WTC11 (cell line): Measurements from ENCODE around the gene MRPL33.
A peak's percentile ranks its signal among the peaks of the same experiment; 100 is the strongest.

Experiments
- AFF4 ChIP-seq: sonication (generic); formaldehyde crosslinking; IDR thresholded peaks from 2 replicates; pipeline ENCODE4 v1.8.1; 2023; ENCODE audit warnings: mild to moderate bottlenecking, missing genetic modification reagents, borderline replicate concordance
- ATF1 ChIP-seq: sonication (generic); formaldehyde crosslinking; IDR thresholded peaks from 2 replicates; pipeline ENCODE4 v1.8.1; 2023; ENCODE audit warnings: mild to moderate bottlenecking, moderate library complexity, missing genetic modification reagents
- ATF2 ChIP-seq: sonication (generic); formaldehyde crosslinking; IDR thresholded peaks from 2 replicates; pipeline ENCODE4 v1.8.1; 2022; ENCODE audit warnings: low read depth, missing genetic modification reagents, borderline replicate concordance
- CTCF ChIP-seq: fragments of 200-600 bp; IDR thresholded peaks from 2 replicates; pipeline ENCODE4 v1.8.0; 2022; ENCODE audit warnings: antibody characterized with exemption
- ERG ChIP-seq: fragments of 250-450 bp; sonication (Bioruptor Pico); IDR thresholded peaks from 2 replicates; pipeline ENCODE4 v1.8.0; 2021; ENCODE audit warnings: mild to moderate bottlenecking
- MXD4 ChIP-seq: fragments of 250-450 bp; sonication (Bioruptor Pico); IDR thresholded peaks from 2 replicates; pipeline ENCODE4 v1.8.0; 2021; ENCODE audit warnings: mild to moderate bottlenecking, moderate library complexity, borderline replicate concordance
- RELA ChIP-seq: sonication (generic); formaldehyde crosslinking; IDR thresholded peaks from 2 replicates; pipeline ENCODE4 v1.8.1; 2022; ENCODE audit warnings: missing genetic modification reagents, mild to moderate bottlenecking, borderline replicate concordance
- USF2 ChIP-seq: sonication (generic); formaldehyde crosslinking; IDR thresholded peaks from 2 replicates; pipeline ENCODE4 v1.8.1; 2023; ENCODE audit warnings: mild to moderate bottlenecking, missing genetic modification reagents, moderate library complexity
- ZNF532 ChIP-seq: fragments of 250-450 bp; sonication (Bioruptor Pico); IDR thresholded peaks from 2 replicates; pipeline ENCODE4 v1.9.0; 2021; ENCODE audit warnings: mild to moderate bottlenecking, borderline replicate concordance

GRCh38 chr2:27807476-27807875, 36.0 kb downstream of the MRPL33 start:
- TF ChIP-seq ERG (CRISPR knock-in tag) (no peak), CTCF (peak; percentile 33; the same call in 1 of the 2 replicates), ZNF532 (CRISPR knock-in tag) (no peak), MXD4 (CRISPR knock-in tag) (no peak), AFF4 (CRISPR knock-in tag) (no peak), ATF2 (CRISPR knock-in tag) (no peak), USF2 (no peak), ATF1 (CRISPR knock-in tag) (no peak), RELA (CRISPR knock-in tag) (no peak)
